Stimulated activated memory B cell treated with anti-CD40 and anti-IgM and Interleukin-4, amounts not matched to agents 10 μg/mL and 1 μg/mL and 100 μg/mL, for 72 hours (primary cell): ENCODE measurements around the gene ROR1.
"Not testable (repeated sequence)": the region's sequence is repeated elsewhere in the genome, so short reads cannot be mapped to it uniquely, and the experiment has no call there.

Experiments
- ATAC-seq: fragments of 150-1000 bp; cut with Tn5 transposase; 2 replicates; pipeline ENCODE4 v1.10.0; 2021
- H3K27ac Mint-ChIP-seq: one replicate; pipeline ENCODE4 v1.8.0; 2022; ENCODE audit warnings: mild to moderate bottlenecking, mixed read lengths
- H3K27me3 Mint-ChIP-seq: one replicate; pipeline ENCODE4 v1.8.0; 2022; ENCODE audit warnings: mixed read lengths
- H3K36me3 Mint-ChIP-seq: one replicate; pipeline ENCODE4 v1.8.0; 2022; ENCODE audit warnings: mixed read lengths
- H3K4me1 Mint-ChIP-seq: one replicate; pipeline ENCODE4 v1.8.0; 2022; ENCODE audit warnings: mixed read lengths
- H3K4me3 Mint-ChIP-seq: one replicate; pipeline ENCODE4 v1.8.0; 2022; ENCODE audit warnings: mild to moderate bottlenecking, moderate library complexity, mixed read lengths
- H3K9me3 Mint-ChIP-seq: one replicate; pipeline ENCODE4 v1.8.0; 2022; ENCODE audit warnings: mixed read lengths

ROR1 gene

GRCh38 chr1:63818567-63819325 lies 44.9 kb downstream of the ROR1 start:
- H3K4me1 Mint-ChIP-seq: no peaks in the 10 kb centered on the region
- ATAC-seq: no peak
- no peak overlapping the region for H3K4me3 Mint-ChIP-seq

DNA sequence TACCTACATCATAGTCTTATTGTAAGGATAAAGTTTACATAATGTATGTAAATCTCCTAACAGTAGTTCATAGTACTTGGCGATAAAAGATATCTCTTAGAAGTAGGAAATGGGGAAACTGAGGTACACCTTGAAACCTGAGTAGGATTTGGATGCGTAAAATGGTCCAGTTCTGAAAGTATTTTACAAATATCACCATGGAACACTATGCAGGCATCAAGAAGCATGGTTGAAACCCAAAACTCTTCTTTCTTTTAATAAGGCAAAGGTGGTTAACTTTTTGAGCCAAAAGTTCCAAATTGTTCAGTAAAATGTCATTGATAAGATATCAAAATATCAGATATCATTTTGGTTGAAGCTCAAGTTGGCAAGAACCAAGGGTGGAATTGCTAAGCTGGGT lies 46.0 kb downstream of the ROR1 start:
- H3K4me1 Mint-ChIP-seq: no peaks in the 10 kb centered on the region
- no peak for ATAC-seq
- H3K4me3 Mint-ChIP-seq: no peak overlapping the region
- no peaks in the 10 kb centered on the region for H3K27me3 Mint-ChIP-seq
- H3K36me3 Mint-ChIP-seq: no peaks in the 10 kb centered on the region
- peaks cover 5% of the 10 kb centered on the region for H3K9me3 Mint-ChIP-seq
- H3K27ac Mint-ChIP-seq: no peak overlapping the region

More at GRCh38 chr1:63818567-63819325, 44.9 kb downstream of the ROR1 start:
- peaks cover 5% of the 10 kb centered on the region for H3K9me3 Mint-ChIP-seq
- H3K27ac Mint-ChIP-seq: no peak overlapping the region
- H3K27me3 Mint-ChIP-seq: no peaks in the 10 kb centered on the region
- H3K36me3 Mint-ChIP-seq: no peaks in the 10 kb centered on the region

GRCh38 chr1:63821091-63822005 lies 47.5 kb downstream of the ROR1 start:
- Mint-ChIP-seq H3K4me3 (no peak overlapping the region), H3K4me1 (no peaks in the 10 kb centered on the region), H3K27me3 (no peaks in the 10 kb centered on the region), H3K36me3 (no peaks in the 10 kb centered on the region), H3K27ac (no peak overlapping the region), H3K9me3 (peaks cover 6% of the 10 kb centered on the region)
- no peak for ATAC-seq

DNA sequence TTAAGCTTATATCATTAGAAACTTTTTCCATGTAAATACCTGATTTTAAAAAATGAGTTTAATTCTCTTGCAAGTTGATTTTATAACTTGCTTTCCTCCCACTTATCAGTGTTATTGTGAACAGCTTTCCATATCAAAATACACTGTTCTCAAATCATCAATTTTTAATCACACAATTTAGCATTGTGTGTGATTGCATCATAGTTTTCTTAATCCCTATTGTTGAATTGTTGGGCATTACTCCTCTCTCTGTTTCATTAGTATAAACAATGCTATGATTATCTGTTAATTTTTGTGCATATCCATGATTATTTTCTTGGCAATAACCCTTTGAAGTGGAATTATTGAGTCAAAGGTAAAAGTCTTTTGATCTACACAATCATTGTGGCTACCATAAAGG lies 48.7 kb downstream of the ROR1 start:
- no peaks in the 10 kb centered on the region for H3K4me1 Mint-ChIP-seq
- ATAC-seq: no peak
- H3K36me3 Mint-ChIP-seq: no peaks in the 10 kb centered on the region
- H3K4me3 Mint-ChIP-seq: no peak overlapping the region
- no peak overlapping the region for H3K27ac Mint-ChIP-seq
- no peaks in the 10 kb centered on the region for H3K27me3 Mint-ChIP-seq
- H3K9me3 Mint-ChIP-seq: peaks cover 2% of the 10 kb centered on the region

GRCh38 chr1:63824451-63824850 lies 50.6 kb downstream of the ROR1 start:
- no peaks in the 10 kb centered on the region for H3K27me3 Mint-ChIP-seq

GRCh38 chr1:63825111-63825510 lies 51.3 kb downstream of the ROR1 start:
- Mint-ChIP-seq H3K4me3 (no peak overlapping the region), H3K27me3 (no peaks in the 10 kb centered on the region), H3K4me1 (peaks cover 11% of the 10 kb centered on the region), H3K36me3 (no peaks in the 10 kb centered on the region), H3K9me3 (peaks cover 2% of the 10 kb centered on the region), H3K27ac (no peak overlapping the region)
- ATAC-seq: no peak

More at GRCh38 chr1:63824451-63824850, 50.6 kb downstream of the ROR1 start:
- Mint-ChIP-seq H3K4me1 (peaks cover 11% of the 10 kb centered on the region), H3K27ac (no peak overlapping the region), H3K4me3 (no peak overlapping the region), H3K36me3 (no peaks in the 10 kb centered on the region), H3K9me3 (peaks cover 2% of the 10 kb centered on the region)
- ATAC-seq: no peak

DNA sequence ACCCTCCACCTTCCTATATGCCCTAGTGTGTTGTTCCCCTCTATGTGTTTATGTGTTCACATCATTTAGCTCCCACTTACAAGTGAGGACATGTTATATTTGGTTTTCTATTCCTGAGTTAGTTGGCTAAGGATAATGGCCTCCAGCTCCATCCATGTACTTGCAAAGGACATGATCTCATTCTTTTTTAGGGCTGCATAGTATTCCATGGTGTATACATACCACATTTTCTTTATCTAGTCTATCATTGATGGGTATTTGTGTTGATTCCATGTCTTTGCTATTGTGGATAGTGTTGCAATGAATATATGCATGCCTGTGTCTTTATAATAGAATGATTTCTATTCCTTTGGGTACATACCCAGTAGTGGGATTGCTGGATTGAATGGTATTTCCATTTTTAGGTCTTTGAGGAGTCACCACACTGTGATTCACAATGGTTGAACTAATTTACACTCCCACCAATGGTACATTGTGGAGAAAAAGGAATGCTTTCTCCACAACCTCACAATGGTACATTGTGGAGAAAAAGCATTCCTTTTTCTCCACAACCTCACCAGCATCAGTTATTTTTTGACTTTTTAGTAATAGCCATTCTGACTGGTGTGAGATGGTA lies 52.5 kb downstream of the ROR1 start:
- H3K9me3 Mint-ChIP-seq, H3K27ac Mint-ChIP-seq, H3K27me3 Mint-ChIP-seq, H3K4me3 Mint-ChIP-seq, H3K36me3 Mint-ChIP-seq, ATAC-seq: not testable (repeated sequence)
- H3K4me1 Mint-ChIP-seq: peaks cover 17% of the 10 kb centered on the region

DNA sequence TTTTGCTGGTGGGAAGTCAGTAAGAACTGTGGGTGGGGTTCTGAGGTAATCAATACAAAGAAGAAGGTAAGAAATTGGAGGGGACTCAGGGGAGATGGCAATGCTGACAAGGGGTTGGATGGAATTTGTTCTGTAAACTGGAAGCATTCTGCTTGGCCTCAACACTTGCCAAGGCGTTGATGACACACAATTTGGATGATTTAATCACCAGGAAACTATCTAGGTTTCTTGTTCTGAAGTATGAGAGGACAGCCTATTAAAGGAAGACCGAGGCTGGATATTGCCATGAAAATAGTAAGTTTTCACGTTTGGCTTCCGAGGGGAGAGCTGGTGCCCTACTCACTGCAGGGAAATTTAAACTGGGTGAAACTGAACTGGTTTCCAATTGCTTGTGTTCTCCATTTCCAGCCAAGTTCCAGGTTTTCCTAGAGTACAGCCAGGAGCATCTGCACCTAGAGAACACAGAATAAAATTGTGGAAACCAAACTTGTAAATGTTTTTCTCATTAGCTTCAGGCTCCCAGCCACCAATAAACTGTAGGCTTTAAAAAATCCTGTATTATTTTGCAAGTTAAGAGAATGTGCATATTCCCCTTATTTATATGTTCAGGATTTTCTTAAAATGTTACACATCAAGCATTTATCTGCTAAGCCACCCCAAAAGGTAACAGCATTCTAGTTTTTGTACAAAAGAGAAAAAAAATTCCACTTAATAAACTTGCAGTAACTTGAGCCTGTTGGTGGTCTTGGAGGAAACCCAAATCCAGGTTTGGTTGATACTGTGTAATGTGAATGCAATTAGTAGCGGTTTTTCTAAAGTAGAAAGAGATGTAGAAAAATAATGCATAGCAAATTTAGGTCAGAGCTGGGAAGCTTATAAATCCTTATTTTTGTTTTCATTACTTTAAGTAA lies 53.8 kb downstream of the ROR1 start:
- H3K27me3 Mint-ChIP-seq: no peaks in the 10 kb centered on the region
- peaks cover 27% of the 10 kb centered on the region for H3K4me1 Mint-ChIP-seq
- no peak overlapping the region for H3K27ac Mint-ChIP-seq
- peaks cover 2% of the 10 kb centered on the region for H3K9me3 Mint-ChIP-seq
- ATAC-seq: no peak
- H3K4me3 Mint-ChIP-seq: no peak overlapping the region
- H3K36me3 Mint-ChIP-seq: no peaks in the 10 kb centered on the region

DNA sequence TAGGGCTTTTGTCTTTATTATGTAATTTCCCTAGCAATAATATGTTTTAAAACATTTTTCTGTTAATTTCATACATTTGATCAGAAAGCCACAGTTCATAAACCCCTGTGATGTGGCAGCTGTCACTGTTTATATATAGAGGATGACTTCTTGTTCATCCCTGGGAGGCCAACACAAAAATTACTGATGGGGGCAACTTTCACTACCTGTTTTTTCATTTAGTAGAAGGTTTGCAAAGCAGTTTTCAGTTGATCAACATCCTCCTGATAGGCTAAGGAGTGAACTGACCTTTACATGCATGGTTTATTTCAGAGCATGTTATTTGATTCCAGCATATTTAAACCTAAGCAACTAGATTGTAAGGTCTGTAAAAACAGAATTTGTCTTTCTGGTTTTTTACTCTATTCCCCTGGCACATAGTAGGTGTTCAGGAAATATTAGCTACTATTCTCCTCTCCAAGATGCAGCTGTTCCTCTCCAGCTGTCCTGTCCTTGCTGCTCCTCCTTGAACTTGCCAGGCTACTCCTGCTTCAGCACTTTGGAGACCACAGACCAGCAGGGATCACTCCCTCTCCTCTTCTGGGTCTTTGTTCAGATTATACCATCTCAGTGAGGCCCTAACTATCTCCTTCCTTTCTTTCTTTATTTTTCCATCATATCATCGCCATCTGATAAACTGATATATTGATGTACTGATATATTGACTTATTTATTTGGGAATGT lies 54.7 kb downstream of the ROR1 start:
- Mint-ChIP-seq H3K4me3 (peak overlapping the region; percentile 22), H3K27ac (peak overlapping the region; percentile 50), H3K4me1 (peaks cover 31% of the 10 kb centered on the region), H3K9me3 (peaks cover 2% of the 10 kb centered on the region), H3K27me3 (no peaks in the 10 kb centered on the region), H3K36me3 (no peaks in the 10 kb centered on the region)
- ATAC-seq: peak; percentile 91

DNA sequence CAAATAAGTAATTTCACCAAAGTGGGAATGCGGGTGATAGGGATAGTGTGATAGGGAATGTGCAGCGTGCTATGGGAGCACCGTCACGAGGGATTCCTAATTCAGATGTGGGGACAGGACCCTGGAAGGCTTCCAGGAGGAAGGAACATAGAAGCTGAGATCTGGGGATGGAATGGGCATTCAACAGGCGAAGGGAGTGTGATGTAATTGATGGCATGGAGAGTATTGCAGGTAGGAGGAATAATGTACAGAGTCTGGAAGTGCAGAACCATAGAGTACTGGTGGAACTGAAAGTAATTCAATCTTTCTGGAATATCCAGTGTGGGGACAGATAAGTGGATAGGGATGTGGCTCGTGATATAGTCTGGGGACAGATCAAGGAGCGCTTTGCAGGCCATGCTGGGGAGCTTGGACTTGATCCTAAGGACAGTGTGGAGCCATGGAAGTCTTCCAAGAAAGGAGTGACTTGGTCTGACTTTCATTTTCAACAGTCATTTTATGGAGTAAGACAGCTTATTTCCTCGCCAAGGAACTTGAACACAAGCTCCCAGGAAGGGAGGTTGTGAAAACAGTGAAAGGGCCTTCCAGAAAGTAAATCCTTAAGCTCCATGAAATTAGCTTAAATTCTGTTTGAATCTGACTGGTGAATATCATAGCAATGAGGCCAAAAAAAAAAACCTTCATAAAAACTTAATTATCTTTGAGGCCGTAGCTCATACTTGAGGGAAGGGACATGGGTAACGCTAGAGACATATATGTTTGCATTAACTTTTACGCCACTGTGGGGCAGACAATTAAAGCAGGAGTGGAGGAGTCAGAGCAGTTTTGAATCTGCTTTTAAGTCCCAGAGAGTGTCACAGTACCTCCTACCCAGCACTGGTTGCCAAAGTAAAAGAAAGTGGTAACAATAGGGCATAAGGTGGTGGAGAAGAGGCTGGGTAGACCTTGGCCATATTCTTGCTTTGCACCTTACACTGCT lies 55.8 kb downstream of the ROR1 start:
- peaks cover 2% of the 10 kb centered on the region for H3K9me3 Mint-ChIP-seq

DNA sequence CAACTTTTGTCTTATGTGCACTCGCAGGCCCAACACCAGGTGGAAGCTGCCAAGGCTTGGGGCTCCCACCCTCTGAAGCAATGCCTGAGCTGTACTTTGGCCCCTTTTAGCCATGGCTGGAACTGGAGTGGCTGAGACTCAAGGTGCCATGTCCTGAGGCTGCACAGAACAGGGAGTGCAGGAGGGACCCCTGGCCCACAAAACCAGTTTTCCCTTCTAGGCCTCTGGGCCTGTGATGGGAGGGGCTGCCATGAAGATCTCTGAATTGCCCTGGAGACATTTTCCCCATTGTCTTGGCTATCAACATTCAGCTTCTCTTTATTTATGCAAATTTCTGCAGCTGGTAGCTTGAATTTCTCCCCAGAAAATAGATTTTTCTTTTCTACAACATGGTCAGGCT lies 57.6 kb downstream of the ROR1 start:
- Mint-ChIP-seq H3K36me3 (no peaks in the 10 kb centered on the region), H3K4me1 (peaks cover 43% of the 10 kb centered on the region), H3K27me3 (no peaks in the 10 kb centered on the region), H3K9me3 (no peaks in the 10 kb centered on the region), H3K27ac (peak overlapping the region; percentile 17), H3K4me3 (no peak overlapping the region)
- no peak for ATAC-seq

More for the DNA sequence above, 55.8 kb downstream of the ROR1 start:
- H3K4me1 Mint-ChIP-seq: peaks cover 33% of the 10 kb centered on the region
- no peaks in the 10 kb centered on the region for H3K36me3 Mint-ChIP-seq
- peak overlapping the region; percentile 50 for H3K27ac Mint-ChIP-seq
- H3K27me3 Mint-ChIP-seq: no peaks in the 10 kb centered on the region
- H3K4me3 Mint-ChIP-seq: no peak overlapping the region
- no peak for ATAC-seq

- H3K27me3 Mint-ChIP-seq: no peaks in the 10 kb centered on the region
- no peaks in the 10 kb centered on the region for H3K9me3 Mint-ChIP-seq
Observed at GRCh38 chr1:63833363-63834119, 59.7 kb downstream of the ROR1 start.

GRCh38 chr1:63835128-63835527 lies 61.3 kb downstream of the ROR1 start:
- peak overlapping the region; percentile 14 for H3K27ac Mint-ChIP-seq
- H3K27me3 Mint-ChIP-seq: no peaks in the 10 kb centered on the region
- H3K9me3 Mint-ChIP-seq: no peaks in the 10 kb centered on the region
- no peak for ATAC-seq
- H3K4me1 Mint-ChIP-seq: peaks cover 38% of the 10 kb centered on the region
- H3K36me3 Mint-ChIP-seq: no peaks in the 10 kb centered on the region
- no peak overlapping the region for H3K4me3 Mint-ChIP-seq

More at GRCh38 chr1:63833363-63834119, 59.7 kb downstream of the ROR1 start:
- Mint-ChIP-seq H3K4me1 (peaks cover 47% of the 10 kb centered on the region), H3K36me3 (no peaks in the 10 kb centered on the region), H3K4me3 (no peak overlapping the region), H3K27ac (no peak overlapping the region)
- no peak for ATAC-seq
